Mammary epithelial cell (primary cell): Measurements from ENCODE around the gene MINAR2.

Experiments used
- CTCF ChIP-seq, 2 donors: IDR thresholded peaks in 1 of 2; conservative IDR thresholded peaks in 1 of 2; 2 replicates each; pipeline ENCODE4 v1.5.1; 2011 to 2012; ENCODE audit warnings: inconsistent platforms in 2 of 2, low read length in 2 of 2, mild to moderate bottlenecking in 2 of 2, control low read depth in 1 of 2, low read depth in 1 of 2; ENCODE audit not compliant: insufficient read depth in 1 of 2; ENCODE audit errors: extremely low read depth in 1 of 2
- EZH2 ChIP-seq: IDR thresholded peaks from 2 replicates; pipeline ENCODE4 v1.6.1; 2012; ENCODE audit warnings: low read length, inconsistent platforms, borderline replicate concordance

DNA sequence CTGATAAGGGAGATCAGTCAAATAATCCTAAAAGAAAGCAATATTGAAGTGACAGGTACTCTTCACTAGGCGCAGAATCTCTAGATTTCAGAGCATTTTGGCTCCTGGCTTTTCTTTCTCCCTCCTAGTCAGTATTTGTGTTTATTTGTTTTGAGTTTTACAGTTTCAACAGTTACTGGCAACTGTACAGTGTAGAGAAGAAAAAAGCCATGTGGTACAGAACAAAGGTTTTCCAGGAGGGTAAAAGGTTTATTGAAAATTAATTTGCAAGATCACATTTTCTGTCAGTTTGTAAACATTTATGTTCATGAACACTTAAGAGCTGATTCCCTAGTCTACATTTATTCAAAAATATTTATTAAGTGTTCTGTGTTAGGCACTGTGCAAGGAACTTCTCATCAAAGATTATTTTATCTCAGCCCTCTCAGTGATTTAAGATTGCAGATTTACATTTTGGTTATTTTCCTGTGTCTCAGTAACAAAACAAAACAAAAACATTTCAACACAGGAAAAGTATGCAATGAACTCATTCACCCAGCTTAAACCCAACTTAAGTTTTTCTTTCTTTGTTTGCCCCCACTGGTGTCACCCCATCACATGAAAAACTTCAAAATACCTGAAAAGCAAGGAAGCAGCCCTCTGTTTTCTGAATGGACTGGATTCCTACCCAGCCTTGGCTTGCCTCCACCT lies 12.9 kb downstream of the MINAR2 start:
- TF ChIP-seq EZH2 = no peak
- TF ChIP-seq CTCF (conservative IDR thresholded peaks at IDR 0.05 in 1 of 2, IDR thresholded peaks at IDR 0.05 in 1 of 2; ENCODE audit: extremely low read depth in 1 of 2, insufficient read depth in 1 of 2, low read depth in 1 of 2, low read length in 2 of 2) = no peak
